Cardiac muscle cell (in vitro differentiated cells and primary cell): ENCODE results near the gene MAST4. TPM values are rescaled to one million over a fixed set of nuclear protein-coding genes. Genes with fewer than 3 reads are reported as not detected.

Experiments used
- DNase-seq, 2 donors: peaks; one replicate each; pipeline versions ENCODE4 v3.0.0 to v3.0.0-alpha.2; 2010 to 2017; ENCODE audit warnings: low read depth in 1 of 2, low spot score in 1 of 2
- H3K27ac ChIP-seq: fragments of 200-600 bp; sonication (generic); 2 replicates; pipeline ENCODE4 v1.5.1; 2016
- H3K27me3 ChIP-seq: fragments of 200-600 bp; sonication (generic); 2 replicates; pipeline ENCODE4 v1.6.0; 2016; ENCODE audit warnings: control low read depth
- H3K36me3 ChIP-seq: fragments of 200-600 bp; sonication (generic); 2 replicates; pipeline ENCODE4 v1.5.1; 2016; ENCODE audit warnings: control low read depth
- H3K4me1 ChIP-seq: fragments of 200-600 bp; sonication (generic); 2 replicates; pipeline ENCODE4 v1.8.1; 2017; ENCODE audit warnings: low read depth, mild to moderate bottlenecking, mixed run types
- H3K4me3 ChIP-seq: fragments of 200-600 bp; sonication (generic); 2 replicates; pipeline ENCODE4 v1.5.1; 2016; ENCODE audit warnings: mild to moderate bottlenecking
- H3K9me3 ChIP-seq: fragments of 200-600 bp; sonication (generic); 2 replicates; pipeline ENCODE4 v1.5.1; 2017; ENCODE audit warnings: low read depth, mild to moderate bottlenecking, control low read depth
- CTCF ChIP-seq: IDR thresholded peaks from 2 replicates; pipeline ENCODE4 v1.5.1; 2012; ENCODE audit warnings: low read depth, mild to moderate bottlenecking, low read length
- polyA plus RNA-seq: library from polyadenylated mRNA; unstranded; fragments of >200 nt; fragmentation: Nextera tagmentation; extraction: Ambion mirVana; gene quantifications from 2 replicates; pipeline ENCODE4 v1.2.1, GENCODE V29; 2016
- total RNA-seq: library from RNA; depleted of rRNA; stranded (reverse); fragments of >200 nt; gene quantifications from 2 replicates; pipeline ENCODE4 v1.2.3, GENCODE V29; 2016

Gene MAST4
- total and polyA plus RNA-seq, 2 experiments from 2014 or later, result 33.1 to 58.0 TPM

DNA sequence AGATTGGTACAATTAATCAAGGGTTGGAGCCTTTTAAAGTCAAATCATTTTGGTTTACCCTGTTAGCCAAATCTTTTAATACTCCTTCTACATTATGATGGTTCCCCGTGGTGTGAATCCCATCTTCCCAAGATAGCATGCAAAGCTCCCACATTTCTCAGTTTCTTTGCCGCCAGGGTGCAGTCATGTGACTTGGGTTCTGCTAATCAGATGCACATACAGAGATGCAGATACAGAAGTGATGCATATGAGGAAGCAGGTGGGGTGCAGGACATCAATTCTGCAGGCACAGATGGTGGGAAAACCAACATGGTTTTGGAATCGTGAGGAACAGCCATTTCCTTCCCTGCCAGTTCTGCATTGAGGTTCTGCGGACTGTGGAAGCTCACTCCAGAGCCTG, 8.4 kb upstream of the MAST4 start:
- no peaks in the 10 kb centered on the region for H3K4me1 ChIP-seq
- TF ChIP-seq CTCF, result no peak
- peaks cover 22% of the 10 kb centered on the region for H3K27me3 ChIP-seq
- no peak overlapping the region for H3K4me3 ChIP-seq
- no peaks in the 10 kb centered on the region for H3K36me3 ChIP-seq
- no peak for DNase-seq
- H3K9me3 ChIP-seq, result no peaks in the 10 kb centered on the region
- no peak overlapping the region for H3K27ac ChIP-seq

DNA sequence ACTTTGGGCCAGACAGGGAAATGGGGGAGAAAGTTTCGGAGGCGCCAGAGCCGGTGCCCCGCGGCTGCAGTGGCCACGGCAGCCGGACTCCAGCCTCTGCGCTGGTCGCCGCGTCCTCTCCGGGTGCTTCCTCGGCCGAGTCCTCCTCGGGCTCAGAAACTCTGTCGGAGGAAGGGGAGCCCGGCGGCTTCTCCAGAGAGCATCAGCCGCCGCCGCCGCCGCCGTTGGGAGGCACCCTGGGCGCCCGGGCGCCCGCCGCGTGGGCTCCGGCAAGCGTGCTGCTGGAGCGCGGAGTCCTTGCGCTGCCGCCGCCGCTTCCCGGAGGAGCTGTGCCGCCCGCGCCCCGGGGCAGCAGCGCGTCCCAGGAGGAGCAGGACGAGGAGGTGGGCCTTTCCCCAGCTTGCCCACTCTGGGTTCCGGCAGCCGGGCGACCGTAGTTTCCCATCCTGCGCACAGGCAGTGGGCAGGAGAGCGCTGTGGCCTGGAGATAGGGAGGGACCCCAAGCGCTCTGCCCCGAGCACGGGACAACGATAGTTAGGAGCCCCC, 516 bp downstream of the MAST4 start:
- TF ChIP-seq CTCF, result no peak
- Histone ChIP-seq H3K36me3 (no peaks in the 10 kb centered on the region), H3K27ac (no peak overlapping the region), H3K4me3 (peak overlapping the region; percentile 59), H3K4me1 (no peaks in the 10 kb centered on the region), H3K27me3 (peaks cover 52% of the 10 kb centered on the region), H3K9me3 (no peaks in the 10 kb centered on the region)
- peak; percentile 35 to 58 for DNase-seq

DNA sequence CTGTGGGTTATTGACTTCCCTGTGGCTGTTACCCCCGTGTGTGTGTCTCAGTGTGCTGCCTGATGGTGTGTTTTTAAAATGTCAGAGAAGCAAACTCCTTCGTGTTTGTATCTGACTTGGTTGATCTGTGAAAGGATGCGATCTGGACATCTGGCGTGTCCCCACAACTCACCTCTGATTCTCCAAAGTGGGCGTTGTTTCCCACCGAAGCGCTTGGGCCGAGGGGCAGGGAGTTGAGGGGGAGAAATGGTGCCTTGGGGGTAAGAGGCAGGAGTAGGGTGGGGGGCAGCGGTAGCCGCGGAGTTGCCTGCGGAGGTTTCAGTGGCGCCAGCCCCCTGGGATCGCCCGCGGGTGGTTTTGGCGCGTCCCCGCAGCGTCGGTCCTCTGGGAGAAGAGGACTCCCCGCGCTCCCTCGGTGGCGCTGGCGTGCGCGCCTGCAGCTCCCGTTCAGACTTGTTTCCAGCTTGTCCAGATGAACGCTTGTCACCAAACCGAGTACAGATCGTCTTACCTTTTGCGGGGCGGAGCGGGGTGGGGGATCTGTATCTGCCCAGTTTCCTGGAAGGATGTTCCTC, 1.1 kb downstream of the MAST4 start:
- H3K27ac ChIP-seq, result no peak overlapping the region
- no peaks in the 10 kb centered on the region for H3K9me3 ChIP-seq
- peak overlapping the region; percentile 59 for H3K4me3 ChIP-seq
- no peak for TF ChIP-seq CTCF
- peaks cover 51% of the 10 kb centered on the region for H3K27me3 ChIP-seq
- H3K36me3 ChIP-seq, result no peaks in the 10 kb centered on the region
- DNase-seq, result peak in 1 of 2 donors; percentile 64
- no peaks in the 10 kb centered on the region for H3K4me1 ChIP-seq

GRCh38 chr5:66602621-66603020, 6.4 kb downstream of the MAST4 start:
- no peak overlapping the region for H3K4me3 ChIP-seq
- peaks cover 43% of the 10 kb centered on the region for H3K27me3 ChIP-seq
- H3K36me3 ChIP-seq, result no peaks in the 10 kb centered on the region

GRCh38 chr5:66603164-66603563, 7.0 kb downstream of the MAST4 start:
- Histone ChIP-seq H3K4me1 (no peaks in the 10 kb centered on the region), H3K4me3 (no peak overlapping the region), H3K9me3 (no peaks in the 10 kb centered on the region), H3K36me3 (no peaks in the 10 kb centered on the region), H3K27ac (no peak overlapping the region), H3K27me3 (peaks cover 37% of the 10 kb centered on the region)
- DNase-seq, result no peak
- no peak for TF ChIP-seq CTCF

More at GRCh38 chr5:66602621-66603020, 6.4 kb downstream of the MAST4 start:
- no peak overlapping the region for H3K27ac ChIP-seq
- peak in 1 of 2 donors; percentile 10 for DNase-seq
- TF ChIP-seq CTCF, result no peak
- no peaks in the 10 kb centered on the region for H3K9me3 ChIP-seq
- no peaks in the 10 kb centered on the region for H3K4me1 ChIP-seq
